ENCODE results near the gene CAPS.

GRCh38 chr19:5917431-5918107, 3.5 kb downstream of the CAPS start:
- TF ChIP-seq CTCF (IDR thresholded peaks at IDR 0.05; ENCODE audit: low read depth, low read length) (no peak), EZH2phosphoT487 (IDR thresholded peaks at IDR 0.05; ENCODE audit: low read depth) (no peak)
